ENCODE measurements around the gene GDPD5. TPM values are rescaled to one million over a fixed set of nuclear protein-coding genes. Genes with fewer than 3 reads are reported as not detected.

Gene GDPD5
- total RNA-seq, 1 experiment from 2014 or later, result 7.8 TPM

GRCh38 chr11:75543806-75544205, 18.1 kb upstream of the GDPD5 start:
- Histone ChIP-seq H2BK12ac (ENCODE audit: insufficient read length, low read depth, low read length) (no peak overlapping the region), H2AK5ac (ENCODE audit: insufficient read length, low read length) (no peak overlapping the region), H2BK120ac (ENCODE audit: low read depth, low read length, poor library complexity, severe bottlenecking) (no peak overlapping the region), H3K23me2 (ENCODE audit: insufficient read length, low read depth, low read length, poor library complexity, severe bottlenecking) (no peaks in the 10 kb centered on the region), H3K18ac (ENCODE audit: insufficient read length, low read depth, low read length) (no peak overlapping the region), H4K91ac (ENCODE audit: insufficient read length, low read depth, low read length) (no peak overlapping the region), H2BK20ac (ENCODE audit: low read depth, low read length, poor library complexity, severe bottlenecking) (no peak overlapping the region), H4K5ac (ENCODE audit: insufficient read length, low read depth, low read length) (no peak overlapping the region), H4K20me1 (ENCODE audit: control insufficient read depth, insufficient read depth, insufficient read length) (no peaks in the 10 kb centered on the region), H3K79me2 (ENCODE audit: insufficient read depth, low read length) (no peaks in the 10 kb centered on the region), H3K14ac (ENCODE audit: insufficient read depth, low read length) (no peak overlapping the region), H2BK15ac (ENCODE audit: low read depth, low read length) (no peak overlapping the region), H4K8ac (replicated peaks; ENCODE audit: insufficient read length, low read depth, low read length) (no peak overlapping the region), H3K27me3 (ENCODE audit: insufficient read depth, low read length) (no peaks in the 10 kb centered on the region), H3K27ac (ENCODE audit: insufficient read length, low read depth, low read length) (no peak overlapping the region), H3K23ac (ENCODE audit: insufficient read length, low read depth, low read length) (no peak overlapping the region), H3K79me1 (ENCODE audit: insufficient read depth, low read depth, low read length, poor library complexity, severe bottlenecking) (no peaks in the 10 kb centered on the region), H3K4me1 (ENCODE audit: insufficient read depth, low read length) (no peaks in the 10 kb centered on the region), H3K9ac (ENCODE audit: extremely low read depth, insufficient read length, low read length) (no peak overlapping the region), H3K4ac (ENCODE audit: low read depth, low read length) (no peak overlapping the region), H2BK5ac (ENCODE audit: insufficient read length, low read length) (no peak overlapping the region), H3T11ph (ENCODE audit: low read length) (no peak overlapping the region), H3K4me2 (ENCODE audit: insufficient read depth, insufficient read length, low read length) (no peak overlapping the region), H2AFZ (ENCODE audit: low read length) (no peak overlapping the region), H3K9me3 (ENCODE audit: control insufficient read depth, low read depth, low read length) (no peaks in the 10 kb centered on the region), H3K56ac (ENCODE audit: insufficient read length, low read depth, low read length) (no peak overlapping the region)
- Mint-ChIP-seq H3K27me3 (ENCODE audit: low read depth) (peaks cover 4% of the 10 kb centered on the region), H3K27ac (no peak overlapping the region), H3K36me3 (ENCODE audit: insufficient read depth in 1 of 3, low read depth in 3 of 3) (no peaks in the 10 kb centered on the region), H3K4me1 (peaks cover 9 to 13% of the 10 kb centered on the region in 2 experiments), H3K9me3 (no peaks in the 10 kb centered on the region), H3K4me3 (no peak overlapping the region)
- no peak for DNase-seq
- no peak for TF ChIP-seq CTCF (conservative IDR thresholded peaks at IDR 0.05)
- WGBS (ENCODE audit: extremely low coverage, insufficient read length, low lambda C conversion rate), result no CpG with 5 or more reads among the region's 6 CpGs
